GM12801 (cell line): ENCODE data around the gene ACSS1.

Experiments used
- TF ChIP-seq, protein P1 (sequence below): IDR thresholded peaks from one replicate; pipeline ENCODE4 v1.5.1; 2011; ENCODE audit warnings: control low read depth; ENCODE audit not compliant: insufficient read length; ENCODE audit errors: extremely low read depth

The ACSS1 gene

DNA sequence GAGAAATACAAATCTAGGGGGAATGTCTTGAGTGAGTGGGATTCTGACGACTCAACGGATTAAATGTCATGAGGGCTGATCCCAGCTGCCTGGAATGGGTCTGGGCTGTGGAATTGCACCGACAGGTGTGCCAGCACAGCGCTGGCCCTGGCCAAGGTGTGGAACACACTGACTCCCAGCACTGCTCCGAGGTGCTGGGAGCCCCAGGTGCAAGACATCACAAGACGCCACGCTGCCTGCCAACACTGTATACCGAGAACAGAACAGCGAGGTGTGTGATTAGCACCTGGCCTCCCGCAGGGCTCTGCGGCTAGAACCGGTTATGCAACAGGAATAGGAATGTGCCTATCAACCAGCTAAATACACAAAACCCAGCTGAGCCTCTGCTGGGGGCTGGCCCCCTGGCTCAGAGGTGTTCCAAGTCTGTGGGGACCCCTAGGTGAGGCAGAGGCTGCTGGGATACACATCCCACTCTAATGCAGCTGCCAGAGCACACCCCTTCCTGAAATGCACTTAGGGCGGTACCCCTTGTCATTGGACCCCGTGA is 40.6 kb downstream of the ACSS1 start:
- TF ChIP-seq, protein P1, sequence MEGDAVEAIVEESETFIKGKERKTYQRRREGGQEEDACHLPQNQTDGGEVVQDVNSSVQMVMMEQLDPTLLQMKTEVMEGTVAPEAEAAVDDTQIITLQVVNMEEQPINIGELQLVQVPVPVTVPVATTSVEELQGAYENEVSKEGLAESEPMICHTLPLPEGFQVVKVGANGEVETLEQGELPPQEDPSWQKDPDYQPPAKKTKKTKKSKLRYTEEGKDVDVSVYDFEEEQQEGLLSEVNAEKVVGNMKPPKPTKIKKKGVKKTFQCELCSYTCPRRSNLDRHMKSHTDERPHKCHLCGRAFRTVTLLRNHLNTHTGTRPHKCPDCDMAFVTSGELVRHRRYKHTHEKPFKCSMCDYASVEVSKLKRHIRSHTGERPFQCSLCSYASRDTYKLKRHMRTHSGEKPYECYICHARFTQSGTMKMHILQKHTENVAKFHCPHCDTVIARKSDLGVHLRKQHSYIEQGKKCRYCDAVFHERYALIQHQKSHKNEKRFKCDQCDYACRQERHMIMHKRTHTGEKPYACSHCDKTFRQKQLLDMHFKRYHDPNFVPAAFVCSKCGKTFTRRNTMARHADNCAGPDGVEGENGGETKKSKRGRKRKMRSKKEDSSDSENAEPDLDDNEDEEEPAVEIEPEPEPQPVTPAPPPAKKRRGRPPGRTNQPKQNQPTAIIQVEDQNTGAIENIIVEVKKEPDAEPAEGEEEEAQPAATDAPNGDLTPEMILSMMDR = no peak

DNA sequence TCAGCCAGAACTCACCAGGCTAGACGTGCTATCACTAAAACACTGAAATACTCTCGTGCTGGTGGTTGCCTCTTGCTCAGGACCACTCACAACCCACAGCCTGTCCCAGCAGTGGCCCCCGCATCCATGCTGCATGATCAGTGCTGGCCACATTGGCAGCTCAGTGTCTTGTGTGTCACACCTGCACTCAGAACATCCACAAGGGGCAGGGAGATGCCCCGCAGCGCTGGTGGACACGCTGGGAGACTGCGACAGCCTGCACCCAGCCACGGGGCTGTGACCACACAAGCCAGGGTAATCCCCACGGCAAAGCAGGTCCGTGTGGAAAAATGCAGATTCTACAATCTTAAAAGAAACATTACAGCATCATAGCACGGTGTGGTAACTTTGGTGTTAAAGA is 41.5 kb downstream of the ACSS1 start:
- TF ChIP-seq, protein P1 = no peak

DNA sequence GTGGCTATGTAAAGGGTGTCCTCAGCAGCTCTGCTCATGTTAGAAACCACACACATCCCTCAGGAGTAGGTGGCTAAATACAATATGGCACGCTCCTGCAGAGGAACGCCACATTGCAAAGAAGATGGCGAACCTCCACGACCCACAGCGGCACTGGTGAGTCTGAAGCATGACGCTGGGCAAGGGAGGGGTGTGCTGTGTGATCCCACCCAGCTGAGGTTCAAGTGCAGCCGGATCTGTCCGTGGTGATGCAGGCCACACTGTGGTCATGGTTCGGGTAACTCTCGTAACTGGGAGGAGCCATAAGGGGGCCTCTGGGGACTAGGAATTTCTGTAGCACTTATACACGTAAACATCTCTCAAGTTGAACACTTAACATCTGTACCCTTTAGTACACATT is 42.0 kb downstream of the ACSS1 start:
- TF ChIP-seq, protein P1 = no peak

GRCh38 chr20:25014816-25015215 is 43.1 kb downstream of the ACSS1 start:
- TF ChIP-seq, protein P1 = no peak

DNA sequence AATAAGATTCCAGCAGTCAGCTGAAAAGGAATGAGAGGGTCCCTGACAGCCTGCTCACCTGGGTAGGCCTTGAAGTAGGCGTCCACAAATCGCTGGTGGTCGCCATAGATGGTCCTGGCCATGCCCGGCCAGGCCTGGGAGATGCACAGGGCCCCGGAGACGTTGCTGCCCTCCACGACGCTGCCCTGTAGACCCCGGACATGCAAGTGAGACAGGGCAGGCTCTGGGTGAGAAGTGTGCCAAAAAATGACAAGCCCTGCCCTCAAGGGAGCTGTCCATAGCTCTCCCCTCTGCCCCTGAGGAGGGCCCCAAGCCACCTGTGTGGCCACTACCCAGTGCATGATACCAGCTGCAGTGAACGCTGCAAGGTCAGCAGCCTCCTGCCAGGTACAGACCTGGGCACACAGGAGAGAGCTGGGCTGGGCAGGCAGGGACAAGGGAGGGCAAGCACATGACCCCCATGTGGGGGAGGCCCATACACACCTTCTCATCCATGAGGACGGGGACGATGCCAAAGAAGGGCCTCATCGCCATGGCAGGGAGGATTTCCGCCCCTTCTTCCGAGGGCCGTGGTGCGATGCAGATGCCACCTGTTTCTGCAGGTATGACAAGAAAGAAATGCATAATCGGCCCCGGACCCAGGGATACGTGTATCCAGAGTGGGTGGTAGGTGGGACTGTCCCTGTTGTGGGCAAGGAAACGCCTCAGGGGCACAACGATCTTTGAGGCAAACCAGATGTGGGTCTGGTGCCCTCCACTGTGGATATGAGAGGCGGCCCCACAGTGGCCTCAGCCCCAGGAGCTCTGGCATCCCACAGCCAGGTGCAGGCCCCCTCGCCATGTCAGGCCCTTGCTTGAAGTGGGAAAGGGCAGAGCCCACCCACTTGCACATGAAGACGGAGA is 44.2 kb downstream of the ACSS1 start:
- TF ChIP-seq, protein P1 = no peak

DNA sequence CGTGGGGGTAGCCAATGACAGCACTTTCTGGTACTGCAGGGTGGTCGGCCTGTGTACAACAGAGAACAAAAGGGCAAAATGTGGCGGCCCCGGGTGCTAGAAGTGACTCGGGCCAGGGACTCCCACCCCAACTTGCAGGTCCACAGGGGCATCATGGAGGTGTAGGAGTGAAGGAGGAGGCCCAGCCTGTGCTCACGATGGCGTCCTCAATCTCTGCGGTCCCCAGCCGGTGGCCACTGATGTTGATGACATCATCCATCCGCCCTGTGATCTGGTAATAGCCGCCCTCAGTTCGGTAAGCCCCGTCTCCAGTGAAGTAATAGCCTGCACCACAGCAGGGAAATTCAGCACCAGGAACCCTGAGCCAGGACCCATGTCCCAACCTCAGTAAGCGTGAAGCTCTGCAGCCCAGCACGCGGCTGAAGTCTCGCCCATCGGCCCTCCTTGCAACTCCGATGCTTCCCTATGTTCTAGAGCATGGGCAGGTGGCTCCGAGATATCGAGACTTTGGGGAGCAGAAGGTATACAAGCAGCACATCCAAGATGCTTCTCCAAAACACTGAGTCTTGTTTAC is 45.2 kb downstream of the ACSS1 start:
- TF ChIP-seq, protein P1 = no peak

DNA sequence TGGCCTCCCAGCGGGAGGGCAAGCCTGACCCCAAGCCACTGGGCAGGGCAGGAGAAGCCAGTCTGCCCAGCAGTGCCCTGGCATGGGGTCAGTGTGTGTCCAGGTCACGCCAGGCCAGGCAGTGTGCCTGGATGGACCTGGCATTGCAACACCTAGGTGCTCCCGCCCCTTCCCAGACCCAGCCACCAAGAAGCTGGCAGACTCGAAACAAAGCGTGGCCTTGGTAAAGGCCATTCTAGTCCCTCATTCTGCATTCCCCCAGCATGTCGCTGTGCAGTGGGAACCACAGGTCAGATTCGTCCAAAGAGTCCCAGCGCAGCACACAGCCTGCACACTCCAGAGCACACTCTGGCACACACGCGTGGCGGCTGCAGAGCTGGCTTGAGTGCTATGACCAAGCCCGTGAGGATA is 46.1 kb downstream of the ACSS1 start:
- TF ChIP-seq, protein P1 = no peak
